Measurements from ENCODE around the gene CD79A.

The CD79A gene

DNA sequence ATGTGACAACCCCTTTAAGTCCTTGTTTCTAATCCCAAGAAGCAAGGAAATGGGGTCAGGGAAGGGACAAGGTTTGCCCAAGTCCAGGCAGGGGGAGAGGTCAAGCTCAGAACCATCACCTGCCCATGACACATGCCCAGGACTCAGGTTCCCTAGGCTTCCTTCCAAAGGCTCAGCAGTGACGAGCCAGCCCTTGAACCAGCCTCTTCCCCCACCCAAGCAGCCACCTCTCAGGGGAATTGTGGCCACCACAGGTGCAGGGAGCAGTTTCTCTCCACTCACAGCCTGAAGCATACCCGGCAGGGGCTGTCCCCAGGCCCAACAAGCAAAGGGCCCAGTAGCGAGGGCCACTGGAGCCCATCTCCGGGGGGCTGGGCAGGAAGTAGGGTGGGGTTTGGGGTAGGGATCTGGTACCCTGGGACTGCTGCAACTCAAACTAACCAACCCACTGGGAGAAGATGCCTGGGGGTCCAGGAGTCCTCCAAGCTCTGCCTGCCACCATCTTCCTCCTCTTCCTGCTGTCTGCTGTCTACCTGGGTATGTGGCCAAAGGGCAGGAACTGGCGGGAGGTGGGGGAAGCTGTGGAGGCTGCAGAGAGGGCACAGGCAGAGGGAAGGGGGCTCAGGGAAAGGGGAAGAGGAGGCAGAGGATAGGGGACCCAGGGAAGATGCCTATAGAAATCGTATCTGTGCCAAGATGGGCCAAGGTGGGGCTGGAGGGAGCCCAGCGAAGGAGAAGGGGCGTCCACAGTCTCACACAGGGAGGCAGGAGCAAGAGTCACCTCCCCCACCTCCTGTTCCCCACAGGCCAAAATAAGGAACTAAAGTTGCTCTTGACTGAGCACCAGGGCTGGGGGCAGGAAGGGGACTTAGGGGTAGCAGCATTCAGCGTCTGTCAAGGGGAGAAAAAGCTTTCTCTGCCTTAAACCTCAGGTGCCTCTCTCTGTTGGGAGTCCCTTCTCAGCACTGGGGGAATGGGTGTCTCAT, at the start of gene CD79A:
Gene CD79A (plus strand): TSS at position 433 of the 986 bp plus-strand sequence. CDS start 26 bp downstream, at position 459.
- in situ Hi-C loops (cut with MboI; ENCODE audit: low pct_unique_long_range_greater_than_20kb, low sequenced_read_pairs): loop anchor here (10.0 kb wide), 1 partner anchor 68 kb away; no protein-coding TSS in a partner anchor
- peak; percentile 85 for DNase-seq

- in situ Hi-C loops (cut with MboI; ENCODE audit: low pct_unique_long_range_greater_than_20kb, low sequenced_read_pairs): no loop called here
- no peak for DNase-seq
Measured at GRCh38 chr19:41837981-41838708, 38.9 kb upstream of the CD79A start.

- in situ Hi-C loops (cut with MboI; ENCODE audit: low pct_unique_long_range_greater_than_20kb, low sequenced_read_pairs): no loop called here
- DNase-seq: no peak
Measured at GRCh38 chr19:41839211-41839610, 37.9 kb upstream of the CD79A start.

DNA sequence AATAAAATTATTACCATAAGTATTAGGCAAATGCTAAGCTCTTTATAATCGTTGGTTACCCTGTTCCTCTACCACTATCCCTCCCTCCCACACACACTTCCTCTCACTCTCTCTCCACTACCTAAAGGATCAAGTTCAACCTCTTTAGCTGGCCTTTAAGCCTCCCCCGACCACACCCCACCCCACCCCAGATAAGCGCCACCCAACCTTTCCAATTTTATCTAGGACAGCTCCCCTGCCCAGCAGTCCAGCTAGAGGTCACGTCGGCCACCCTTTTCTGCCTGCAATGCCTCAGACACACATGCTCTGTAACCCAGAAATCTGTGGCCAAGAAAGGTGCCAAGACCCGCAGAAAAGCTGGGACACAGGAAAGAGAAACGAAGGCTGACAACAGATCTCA, 33.7 kb upstream of the CD79A start:
- DNase-seq: no peak
- in situ Hi-C loops (cut with MboI; ENCODE audit: low pct_unique_long_range_greater_than_20kb, low sequenced_read_pairs): no loop called here

- no peak for DNase-seq
- in situ Hi-C loops (cut with MboI; ENCODE audit: low pct_unique_long_range_greater_than_20kb, low sequenced_read_pairs): no loop called here
Measured at GRCh38 chr19:41844601-41845000, 32.5 kb upstream of the CD79A start, which contains the start of gene LYPD4. LYPD4 (minus strand) TSS chr19:41844683; CDS start chr19:41839285, 5,398 bp downstream.

GRCh38 chr19:41845001-41845050, 32.3 kb upstream of the CD79A start, which contains the start of gene DMRTC2:
DMRTC2 (plus strand) TSS chr19:41845042; CDS start chr19:41847429, 2,387 bp downstream.
- in situ Hi-C loops (cut with MboI; ENCODE audit: low pct_unique_long_range_greater_than_20kb, low sequenced_read_pairs): no loop called here

GRCh38 chr19:41845051-41845590, 32.0 kb upstream of the CD79A start:
- in situ Hi-C loops (cut with MboI; ENCODE audit: low pct_unique_long_range_greater_than_20kb, low sequenced_read_pairs): no loop called here
- no peak for DNase-seq

More at GRCh38 chr19:41845001-41845050, 32.3 kb upstream of the CD79A start, which contains the start of gene DMRTC2:
- no peak for DNase-seq

- in situ Hi-C loops (cut with MboI; ENCODE audit: low pct_unique_long_range_greater_than_20kb, low sequenced_read_pairs): no loop called here
- no peak for DNase-seq
Measured at GRCh38 chr19:41847351-41848105, 29.6 kb upstream of the CD79A start.

DNA sequence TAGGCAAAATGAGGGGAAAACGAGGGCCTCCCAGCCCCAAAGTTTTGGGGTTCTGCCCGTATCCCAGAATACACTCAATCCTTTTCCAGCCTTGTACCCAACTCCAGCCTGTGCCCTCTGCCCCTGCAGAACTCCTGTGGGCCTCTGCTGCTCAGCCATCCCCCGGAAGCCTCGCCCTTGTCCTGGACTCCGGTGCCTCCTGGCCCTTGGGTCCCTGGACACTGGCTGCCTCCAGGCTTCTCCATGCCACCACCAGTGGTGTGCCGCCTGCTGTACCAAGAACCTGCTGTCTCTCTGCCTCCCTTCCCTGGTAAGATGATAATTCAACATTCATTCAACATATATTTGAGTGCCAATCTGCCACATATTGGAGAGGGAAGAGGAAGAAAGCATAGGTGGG, 28.4 kb upstream of the CD79A start:
- DNase-seq: no peak
- in situ Hi-C loops (cut with MboI; ENCODE audit: low pct_unique_long_range_greater_than_20kb, low sequenced_read_pairs): no loop called here

- no peak for DNase-seq
- in situ Hi-C loops (cut with MboI; ENCODE audit: low pct_unique_long_range_greater_than_20kb, low sequenced_read_pairs): no loop called here
Measured at GRCh38 chr19:41849067-41849466, 28.0 kb upstream of the CD79A start.

GRCh38 chr19:41850381-41850780, 26.7 kb upstream of the CD79A start:
- no peak for DNase-seq
- in situ Hi-C loops (cut with MboI; ENCODE audit: low pct_unique_long_range_greater_than_20kb, low sequenced_read_pairs): no loop called here

DNA sequence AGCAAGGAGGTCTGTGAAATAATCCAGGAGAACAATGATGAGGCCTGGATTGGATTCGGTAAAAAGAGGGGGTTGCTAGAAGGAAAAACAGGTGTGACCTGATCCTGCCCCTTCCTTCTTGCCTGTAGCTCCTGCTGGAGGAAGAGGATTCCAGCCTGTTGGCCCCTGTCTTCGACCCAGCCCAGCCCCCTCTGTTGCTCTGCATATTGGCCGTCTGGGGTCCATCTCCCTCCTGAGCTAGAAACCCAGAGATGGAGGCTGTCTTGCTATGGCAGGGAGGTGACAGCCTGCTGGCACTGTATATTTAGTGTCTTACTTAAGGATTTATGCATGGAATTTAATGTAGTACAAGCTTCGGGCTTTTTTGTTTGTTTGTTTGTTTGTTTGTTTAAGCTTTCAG, 25.6 kb upstream of the CD79A start:
- in situ Hi-C loops (cut with MboI; ENCODE audit: low pct_unique_long_range_greater_than_20kb, low sequenced_read_pairs): no loop called here
- no peak for DNase-seq

DNA sequence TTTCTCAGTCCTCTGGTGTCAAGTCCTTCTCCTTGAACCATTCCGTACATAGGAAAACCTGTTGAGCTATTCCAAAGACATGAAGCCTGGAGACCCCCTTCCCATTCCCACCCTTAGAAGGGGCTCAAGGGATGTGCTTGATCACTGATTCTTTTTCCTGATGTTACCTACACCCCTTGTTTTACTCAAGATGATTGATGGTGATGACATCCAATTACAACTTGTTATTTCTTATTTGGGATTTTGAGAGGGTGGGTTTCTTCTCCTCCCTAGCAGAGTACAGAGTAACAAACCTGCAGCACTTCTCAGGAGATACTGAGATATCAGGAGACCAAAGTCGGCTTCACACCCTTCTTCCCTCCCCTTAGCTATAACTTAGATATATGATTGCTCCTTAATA, 23.7 kb upstream of the CD79A start:
- in situ Hi-C loops (cut with MboI; ENCODE audit: low pct_unique_long_range_greater_than_20kb, low sequenced_read_pairs): no loop called here
- DNase-seq: no peak

- DNase-seq: no peak
- in situ Hi-C loops (cut with MboI; ENCODE audit: low pct_unique_long_range_greater_than_20kb, low sequenced_read_pairs): no loop called here
Measured at GRCh38 chr19:41853768-41854167, 23.3 kb upstream of the CD79A start.

GRCh38 chr19:41859213-41859617, 17.9 kb upstream of the CD79A start:
- no peak for DNase-seq
- in situ Hi-C loops (cut with MboI; ENCODE audit: low pct_unique_long_range_greater_than_20kb, low sequenced_read_pairs): no loop called here

DNA sequence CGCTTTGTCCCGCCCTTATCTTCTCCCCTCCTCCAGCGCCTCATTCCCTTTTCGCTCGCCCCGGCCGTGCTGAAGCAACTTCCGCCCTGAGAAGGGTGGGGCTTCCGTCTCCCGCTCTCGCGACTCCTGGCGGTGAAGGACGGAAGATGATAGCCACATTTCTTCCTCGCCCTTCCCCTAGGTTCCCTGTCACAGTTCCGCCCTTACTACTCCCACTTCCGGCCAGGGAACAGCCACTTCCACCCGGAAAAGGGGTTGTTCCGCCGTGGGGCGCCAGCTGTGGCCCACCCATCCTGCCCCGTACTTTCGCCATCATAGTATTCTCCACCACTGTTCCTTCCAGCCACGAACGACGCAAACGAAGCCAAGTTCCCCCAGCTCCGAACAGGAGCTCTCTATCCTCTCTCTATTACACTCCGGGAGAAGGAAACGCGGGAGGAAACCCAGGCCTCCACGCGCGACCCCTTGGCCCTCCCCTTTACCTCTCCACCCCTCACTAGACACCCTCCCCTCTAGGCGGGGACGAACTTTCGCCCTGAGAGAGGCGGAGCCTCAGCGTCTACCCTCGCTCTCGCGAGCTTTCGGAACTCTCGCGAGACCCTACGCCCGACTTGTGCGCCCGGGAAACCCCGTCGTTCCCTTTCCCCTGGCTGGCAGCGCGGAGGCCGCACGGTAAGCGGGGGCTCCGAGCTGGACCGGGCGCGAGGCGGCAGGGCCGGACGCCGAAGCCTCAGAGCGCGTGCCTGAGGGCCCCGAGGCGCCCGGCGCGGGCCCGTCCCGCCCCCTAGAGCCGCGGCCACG, 17.3 kb upstream of the CD79A start, which contains the start of gene RPS19:
Gene RPS19 (plus strand): TSS at position 638 of the 801 bp plus-strand sequence. CDS start 520 bp downstream, outside the sequence.
- peak; percentile 100 for DNase-seq
- in situ Hi-C loops (cut with MboI; ENCODE audit: low pct_unique_long_range_greater_than_20kb, low sequenced_read_pairs): no loop called here

GRCh38 chr19:41860419-41861115, 16.5 kb upstream of the CD79A start:
- peak; percentile 33 for DNase-seq
- in situ Hi-C loops (cut with MboI; ENCODE audit: low pct_unique_long_range_greater_than_20kb, low sequenced_read_pairs): no loop called here

GRCh38 chr19:41861116-41861768, 15.8 kb upstream of the CD79A start:
- peak; percentile 28 for DNase-seq
- in situ Hi-C loops (cut with MboI; ENCODE audit: low pct_unique_long_range_greater_than_20kb, low sequenced_read_pairs): no loop called here
